HUES48 (cell line): ENCODE data around the gene DAPL1.
"Not testable (repeated sequence)": the region's sequence is repeated elsewhere in the genome, so short reads cannot be mapped to it uniquely, and the experiment has no call there.

Source experiments
- H3K27ac ChIP-seq: one replicate; pipeline ENCODE4 v1.7.0; 2013; ENCODE audit warnings: low read depth, low read length, inconsistent platforms
- H3K27me3 ChIP-seq: 2 replicates; pipeline ENCODE4 v1.6.1; 2013; ENCODE audit warnings: mild to moderate bottlenecking, low read length; ENCODE audit not compliant: control insufficient read depth, insufficient read depth
- H3K36me3 ChIP-seq: 2 replicates; pipeline ENCODE4 v1.6.1; 2013; ENCODE audit warnings: low read length; ENCODE audit not compliant: control insufficient read depth, insufficient read depth
- H3K4me1 ChIP-seq: 2 replicates; pipeline ENCODE4 v1.6.1; 2013; ENCODE audit warnings: mild to moderate bottlenecking, low read length; ENCODE audit not compliant: control insufficient read depth, insufficient read depth
- H3K4me3 ChIP-seq: 2 replicates; pipeline ENCODE4 v1.5.1; 2013; ENCODE audit warnings: mild to moderate bottlenecking, low read depth, low read length
- H3K9ac ChIP-seq: 2 replicates; pipeline ENCODE4 v1.6.1; 2013; ENCODE audit warnings: mild to moderate bottlenecking, low read depth, low read length, moderate library complexity
- H3K9me3 ChIP-seq: 2 replicates; pipeline ENCODE4 v1.6.1; 2013; ENCODE audit warnings: low read length; ENCODE audit not compliant: control insufficient read depth, insufficient read depth

The DAPL1 gene

GRCh38 chr2:158845859-158846258 is 50.7 kb downstream of the DAPL1 start:
- Histone ChIP-seq H3K27me3 (no peaks in the 10 kb centered on the region), H3K36me3 (no peaks in the 10 kb centered on the region), H3K4me3 (no peak overlapping the region), H3K9me3 (no peaks in the 10 kb centered on the region), H3K9ac (no peak overlapping the region), H3K4me1 (peaks cover 9% of the 10 kb centered on the region), H3K27ac (no peak overlapping the region)

DNA sequence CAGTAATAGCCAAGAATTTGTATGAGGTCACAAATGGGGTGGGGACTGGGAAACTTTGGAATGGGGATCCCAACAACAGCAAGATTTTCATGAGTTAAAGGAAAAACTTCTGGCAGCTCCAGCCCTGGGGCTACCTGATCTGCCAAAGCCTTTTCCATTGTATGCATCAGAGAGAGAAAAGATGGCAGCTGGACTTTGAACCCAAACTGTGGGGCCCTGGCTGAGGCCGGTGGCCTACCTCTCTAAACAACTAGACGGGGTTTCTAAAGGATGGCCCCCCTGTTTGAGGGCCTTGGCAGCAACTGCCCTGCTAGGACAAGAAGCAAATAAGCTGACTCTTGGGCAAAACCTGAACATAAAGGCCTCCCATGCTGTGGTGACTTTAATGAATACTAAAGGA is 52.4 kb downstream of the DAPL1 start:
- not testable (repeated sequence) for H3K4me1 ChIP-seq, H3K36me3 ChIP-seq, H3K27me3 ChIP-seq, H3K9me3 ChIP-seq, H3K4me3 ChIP-seq, H3K27ac ChIP-seq, H3K9ac ChIP-seq

GRCh38 chr2:158848031-158848970 is 53.2 kb downstream of the DAPL1 start:
- H3K27me3 ChIP-seq, H3K4me1 ChIP-seq: not testable (repeated sequence)

DNA sequence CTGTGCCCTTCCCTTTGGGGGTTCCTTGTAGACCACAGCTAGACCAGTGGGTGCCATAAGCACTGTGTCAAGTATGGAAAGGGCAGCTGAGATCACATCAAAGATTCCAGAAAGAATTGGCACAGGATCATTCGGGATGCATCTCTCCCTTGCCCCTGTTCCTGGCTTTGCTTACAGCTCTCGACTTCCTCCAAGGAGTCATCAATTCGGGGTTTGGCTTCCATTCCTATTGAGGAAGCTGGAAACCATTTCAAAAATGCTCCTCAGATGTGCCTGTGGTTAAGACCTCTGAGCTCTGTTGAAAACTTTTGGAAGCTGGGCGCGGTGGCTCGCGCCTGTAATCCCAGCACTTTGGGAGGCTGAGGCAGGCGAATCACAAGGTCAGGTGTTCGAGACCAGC is 65.1 kb downstream of the DAPL1 start:
- H3K9ac ChIP-seq, H3K4me3 ChIP-seq, H3K4me1 ChIP-seq, H3K36me3 ChIP-seq, H3K27me3 ChIP-seq, H3K9me3 ChIP-seq, H3K27ac ChIP-seq: not testable (repeated sequence)

More at GRCh38 chr2:158848031-158848970, 53.2 kb downstream of the DAPL1 start:
- not testable (repeated sequence) for H3K9me3 ChIP-seq, H3K27ac ChIP-seq, H3K9ac ChIP-seq, H3K4me3 ChIP-seq, H3K36me3 ChIP-seq

DNA sequence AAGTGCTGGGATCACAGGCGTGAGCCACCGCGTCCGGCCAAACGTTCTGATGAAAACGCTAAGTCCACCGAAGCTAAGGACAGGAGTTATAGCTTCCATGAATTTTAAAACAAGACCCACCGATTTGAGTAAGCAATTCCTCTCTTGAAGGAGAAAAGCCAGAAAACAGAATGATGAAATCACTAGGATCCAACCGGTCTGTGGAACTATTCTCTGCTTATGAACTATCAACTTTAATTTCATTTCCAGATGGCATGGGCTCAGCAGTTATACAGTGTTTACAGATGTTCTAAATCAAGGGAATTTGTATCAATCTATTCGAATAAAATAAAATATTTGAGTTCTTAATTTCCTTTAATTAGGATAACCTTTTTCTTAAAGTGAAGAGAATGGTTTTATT is 66.5 kb downstream of the DAPL1 start:
- not testable (repeated sequence) for H3K4me1 ChIP-seq, H3K9me3 ChIP-seq, H3K27ac ChIP-seq, H3K4me3 ChIP-seq, H3K36me3 ChIP-seq, H3K9ac ChIP-seq, H3K27me3 ChIP-seq

- not testable (repeated sequence) for H3K4me3 ChIP-seq, H3K9ac ChIP-seq, H3K9me3 ChIP-seq, H3K4me1 ChIP-seq, H3K27me3 ChIP-seq, H3K27ac ChIP-seq, H3K36me3 ChIP-seq
Measured at GRCh38 chr2:158865469-158865868, 70.4 kb downstream of the DAPL1 start.
